Epithelial cell of proximal tubule (primary cell): ENCODE data around the gene TMC2. TPM values are rescaled to one million over a fixed set of nuclear protein-coding genes. Genes with fewer than 3 reads are reported as not detected.

ENCODE experiments used
- DNase-seq: peaks from one replicate; pipeline ENCODE4 v3.0.0-alpha.2; 2011; ENCODE audit warnings: low read depth
- H3K4me3 ChIP-seq: 2 replicates; pipeline ENCODE4 v1.5.1; 2011; ENCODE audit warnings: low read depth, mild to moderate bottlenecking, low read length
- CTCF ChIP-seq: conservative IDR thresholded peaks from 2 replicates; pipeline ENCODE4 v1.5.1; 2012; ENCODE audit warnings: low read depth, mild to moderate bottlenecking, low read length
- total RNA-seq: library from RNA; depleted of rRNA; stranded (reverse); fragments of >200 nt; gene quantifications from 2 replicates; pipeline ENCODE4 v1.2.3, GENCODE V29; 2015

TMC2 gene
- total RNA-seq, 1 donor from 2014 or later, result not detected

DNA sequence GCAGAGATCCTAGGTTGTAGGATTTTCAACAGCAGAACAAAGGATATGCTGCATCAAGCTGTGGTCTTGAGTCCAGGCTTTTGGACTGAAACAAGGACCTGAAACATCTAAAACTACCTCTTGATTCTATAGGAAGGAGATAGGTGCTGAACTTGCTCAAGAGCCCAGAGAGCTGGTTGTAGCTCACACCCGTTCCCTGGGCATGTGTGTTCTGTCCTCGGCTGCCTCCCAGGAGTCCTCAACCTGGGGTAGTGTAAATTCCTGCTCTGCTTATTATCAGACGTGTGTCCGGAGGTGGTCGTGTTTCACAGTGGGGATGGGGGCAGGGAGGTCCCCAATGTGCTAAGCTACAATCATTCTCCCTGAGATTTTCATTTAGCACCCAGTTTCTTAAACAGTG is 120.9 kb downstream of the TMC2 start:
- H3K4me3 ChIP-seq, result no peak overlapping the region
- no peak for TF ChIP-seq CTCF
- DNase-seq, result no peak

- no peak for TF ChIP-seq CTCF
- DNase-seq, result no peak
- no peak overlapping the region for H3K4me3 ChIP-seq
These were observed 121.3 kb downstream of the TMC2 start for GRCh38 chr20:2657674-2658073.

- no peak for DNase-seq
- H3K4me3 ChIP-seq, result no peak overlapping the region
- TF ChIP-seq CTCF, result no peak
These were observed 122.3 kb downstream of the TMC2 start for GRCh38 chr20:2658414-2659354.

DNA sequence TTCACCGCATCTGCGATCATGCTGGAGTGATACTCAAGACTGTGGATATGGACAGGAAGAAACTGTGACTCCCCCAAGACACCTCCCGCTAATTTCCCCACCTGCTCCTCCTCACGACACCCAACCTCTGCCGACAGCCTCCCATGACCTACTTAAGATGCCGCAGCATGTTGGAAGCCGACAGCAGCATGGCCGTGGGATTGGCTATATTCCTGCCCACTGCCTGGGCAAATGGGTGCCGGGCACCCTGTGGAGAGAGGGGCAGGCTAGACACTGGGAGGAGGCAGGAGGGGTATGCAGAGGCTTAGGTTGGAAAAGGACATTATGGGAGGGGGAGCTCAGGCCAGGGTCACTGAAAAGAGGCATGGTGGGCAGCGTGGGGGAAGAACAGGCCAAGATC is 123.2 kb downstream of the TMC2 start:
- H3K4me3 ChIP-seq, result no peak overlapping the region
- no peak for TF ChIP-seq CTCF
- no peak for DNase-seq

- DNase-seq, result no peak
- peak overlapping the region; percentile 96 for H3K4me3 ChIP-seq
- no peak for TF ChIP-seq CTCF
These were observed 127.1 kb downstream of the TMC2 start for GRCh38 chr20:2663364-2663886.

DNA sequence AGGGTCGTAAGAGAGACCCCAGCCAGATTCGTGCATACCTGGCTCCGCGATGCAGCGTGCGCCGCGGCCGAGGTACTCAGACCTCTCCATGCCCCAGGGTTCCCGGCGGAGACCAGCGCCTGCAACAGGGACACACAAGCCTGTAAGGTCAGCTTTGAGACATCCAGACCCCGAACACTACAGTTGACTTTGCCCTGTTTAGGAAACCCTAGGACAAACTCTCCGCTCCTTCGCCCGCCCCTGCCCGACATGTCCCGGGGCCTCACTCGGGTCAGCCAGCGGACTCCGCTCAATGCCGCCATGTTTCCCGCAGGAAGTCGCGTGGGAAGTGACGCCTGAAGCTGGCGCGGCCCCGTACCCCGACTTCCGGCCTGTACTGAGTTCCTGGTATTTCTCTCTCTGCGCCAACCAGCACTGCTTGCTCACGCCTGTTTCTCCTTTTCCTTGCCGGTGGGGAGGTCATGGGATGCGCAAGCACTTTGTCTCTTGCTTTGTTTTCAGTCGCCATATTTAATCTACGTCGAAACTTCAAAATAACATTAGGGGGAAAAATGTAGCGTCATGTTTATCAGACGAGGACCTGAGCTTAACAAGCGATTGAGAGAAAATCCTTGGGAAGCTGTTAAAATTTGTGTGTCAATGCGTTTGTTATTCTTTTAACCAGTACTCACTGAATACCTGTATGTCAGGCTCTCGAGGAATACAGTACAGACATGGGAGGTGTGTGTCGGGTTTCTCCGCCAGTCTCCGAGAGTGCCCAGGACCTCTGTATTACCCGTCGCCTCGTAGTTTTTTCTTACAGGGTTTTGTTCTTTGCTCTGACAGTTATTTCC is 127.7 kb downstream of the TMC2 start, which contains the start of gene IDH3B:
TSS of gene IDH3B (minus strand) at position 330 of the 833 bp plus-strand sequence. CDS start at position 302, 28 bp downstream.
- peak; percentile 61 for DNase-seq
- H3K4me3 ChIP-seq, result peak within 1 kb of the TSS; percentile 96
- no peak for TF ChIP-seq CTCF
